HPDE6-E6E7 (cell line): ENCODE measurements around the gene TRIO.
"Not testable (repeated sequence)": the region's sequence is repeated elsewhere in the genome, so short reads cannot be mapped to it uniquely, and the experiment has no call there.

Experiments used
- DNase-seq: peaks from one replicate; pipeline ENCODE4 v3.0.0; 2011; ENCODE audit warnings: missing footprints; ENCODE audit errors: extremely low spot score

TRIO gene

DNA sequence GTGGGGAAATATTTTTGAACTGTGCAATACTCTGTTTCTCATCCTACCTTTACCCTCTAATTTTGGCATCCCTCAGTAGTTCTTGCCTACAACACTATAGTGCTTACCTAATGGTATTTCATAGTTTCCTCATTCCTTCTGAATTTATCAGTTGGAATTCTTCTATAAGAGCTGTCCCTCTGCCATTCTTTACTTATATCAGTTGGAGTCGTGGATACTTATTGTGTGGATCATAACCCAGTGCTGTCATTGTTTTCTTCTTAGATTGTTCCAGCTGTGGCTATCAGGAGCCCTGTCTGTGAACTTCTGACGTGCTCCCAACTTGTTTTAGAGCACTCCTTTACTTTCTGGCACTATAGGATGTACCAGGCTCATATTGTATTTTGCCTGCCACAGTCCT is 292.3 kb downstream of the TRIO start:
- peak; percentile 13 for DNase-seq

DNA sequence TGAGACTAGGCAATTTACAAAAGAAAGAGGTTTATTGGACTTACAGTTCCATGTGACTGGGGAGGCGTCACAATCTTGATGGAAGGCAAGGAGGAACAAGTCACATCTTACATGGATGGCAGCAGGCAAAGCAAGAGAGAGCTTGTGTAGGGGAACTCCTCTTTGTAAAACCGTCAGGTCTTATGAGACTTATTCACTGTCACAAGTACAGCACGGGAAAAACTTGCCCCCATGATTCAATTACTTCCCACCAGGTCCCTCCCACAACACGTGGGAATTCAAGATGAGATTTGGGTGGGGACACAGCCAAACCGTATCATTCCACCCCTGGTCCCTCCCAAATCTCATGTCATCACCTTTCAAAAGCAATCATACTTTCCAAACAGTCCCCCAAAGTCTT is 293.0 kb downstream of the TRIO start:
- not testable (repeated sequence) for DNase-seq

DNA sequence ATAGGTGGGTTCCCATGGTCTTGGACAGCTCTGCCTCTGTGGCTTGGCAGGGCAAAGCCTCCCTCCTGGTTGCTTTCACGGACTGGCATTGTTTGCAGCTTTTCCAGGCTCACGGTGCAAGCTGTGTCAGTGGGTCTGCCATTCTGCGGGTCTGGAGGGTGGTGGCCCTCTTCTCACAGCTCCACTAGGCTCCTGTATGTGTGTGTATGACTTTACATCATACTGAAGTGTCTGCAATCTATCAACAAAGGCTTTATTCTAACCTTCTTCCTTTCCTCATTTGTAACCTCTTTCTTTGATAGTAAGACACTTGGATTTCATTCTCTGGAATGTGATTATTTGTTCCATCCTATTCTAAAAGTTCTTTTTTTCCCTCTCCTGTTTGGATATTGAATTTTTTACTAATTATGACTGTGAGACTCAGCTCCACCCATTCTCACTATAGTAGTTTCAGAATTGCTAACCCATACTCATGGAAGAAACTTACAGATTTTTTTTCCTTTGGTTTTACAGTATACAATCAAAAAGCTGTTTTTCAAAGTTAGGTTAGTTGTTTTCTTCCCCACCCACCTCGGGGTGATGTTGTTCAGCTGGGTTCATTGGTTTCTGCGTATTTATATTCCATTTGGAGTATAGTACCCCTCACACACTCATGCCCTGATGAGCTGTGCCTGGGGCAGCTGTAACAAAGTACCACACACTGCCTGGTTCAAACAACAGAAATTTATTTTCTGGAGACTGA is 293.8 kb downstream of the TRIO start:
- no peak for DNase-seq

DNA sequence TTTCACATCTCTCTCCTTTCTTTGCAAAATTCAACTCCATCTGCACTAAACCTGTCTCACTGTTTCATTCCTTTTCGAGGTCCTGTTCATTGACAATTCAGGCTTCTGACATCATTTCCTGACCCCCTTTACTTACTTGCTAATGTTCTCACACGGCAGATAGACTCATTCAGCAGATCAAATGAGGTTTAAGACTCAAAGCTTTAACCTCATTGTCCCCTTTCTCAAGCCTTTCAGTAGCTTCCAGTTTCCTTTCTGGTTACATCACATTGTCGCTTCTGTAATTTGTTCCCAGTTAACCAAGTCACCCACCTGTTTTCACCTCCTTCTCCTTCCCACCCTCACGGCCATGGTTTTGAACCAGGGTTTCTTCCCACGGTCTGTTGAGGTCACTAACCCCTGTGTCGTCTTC is 295.1 kb downstream of the TRIO start:
- DNase-seq: no peak

DNA sequence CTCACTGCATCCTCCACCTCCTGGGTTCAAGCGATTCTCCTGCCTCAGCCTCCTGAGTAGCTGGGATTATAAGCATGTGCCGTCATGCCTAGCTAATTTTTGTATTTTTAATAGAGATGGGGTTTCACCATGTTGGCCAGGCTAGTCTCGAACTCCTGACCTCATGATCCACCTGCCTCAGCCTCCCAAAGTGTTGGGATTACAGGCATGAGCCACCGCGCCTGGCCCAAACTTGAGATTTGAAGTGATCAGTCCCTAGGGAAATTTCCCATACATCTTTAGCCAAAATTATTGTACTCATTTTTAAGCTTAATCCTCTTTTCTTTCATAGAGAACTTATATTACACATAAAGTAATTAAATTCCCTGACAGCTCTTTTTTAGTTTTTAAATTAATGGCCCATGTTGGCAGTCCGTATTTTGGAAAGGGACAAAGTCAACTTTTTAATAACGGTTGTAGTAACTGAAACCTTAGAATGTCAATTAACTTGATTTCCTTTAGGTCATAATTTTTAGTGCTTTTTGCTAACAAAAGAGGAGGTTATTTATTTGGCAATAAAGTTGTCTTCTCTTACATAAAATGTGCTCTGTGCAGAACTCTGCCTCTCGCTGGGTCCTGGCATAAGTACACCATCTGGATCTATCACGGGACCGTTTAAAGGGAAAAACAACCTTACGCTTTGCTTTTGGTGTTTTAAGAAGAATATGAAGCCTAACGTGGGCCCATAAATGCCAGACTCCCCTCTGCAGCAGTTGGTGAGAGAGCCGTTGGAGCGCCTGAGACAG is 296.1 kb downstream of the TRIO start:
- DNase-seq: no peak

DNA sequence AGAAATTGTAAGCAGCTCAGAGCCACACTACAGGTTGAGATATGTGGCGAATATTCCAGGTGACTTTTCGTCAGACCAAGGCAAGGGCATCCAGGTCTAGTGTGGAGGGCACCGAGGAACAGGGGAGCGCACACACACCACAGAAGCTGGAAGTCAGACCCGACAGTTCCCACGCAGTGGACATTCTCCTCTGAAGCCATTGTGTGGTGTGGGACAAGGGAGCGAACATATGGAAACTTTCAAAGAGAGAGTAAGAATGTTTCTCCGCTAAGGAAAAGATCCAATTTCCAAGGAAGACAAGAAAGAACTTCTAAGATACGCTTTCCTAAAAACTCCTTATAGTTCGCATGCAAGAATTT is 297.1 kb downstream of the TRIO start:
- DNase-seq: no peak

DNA sequence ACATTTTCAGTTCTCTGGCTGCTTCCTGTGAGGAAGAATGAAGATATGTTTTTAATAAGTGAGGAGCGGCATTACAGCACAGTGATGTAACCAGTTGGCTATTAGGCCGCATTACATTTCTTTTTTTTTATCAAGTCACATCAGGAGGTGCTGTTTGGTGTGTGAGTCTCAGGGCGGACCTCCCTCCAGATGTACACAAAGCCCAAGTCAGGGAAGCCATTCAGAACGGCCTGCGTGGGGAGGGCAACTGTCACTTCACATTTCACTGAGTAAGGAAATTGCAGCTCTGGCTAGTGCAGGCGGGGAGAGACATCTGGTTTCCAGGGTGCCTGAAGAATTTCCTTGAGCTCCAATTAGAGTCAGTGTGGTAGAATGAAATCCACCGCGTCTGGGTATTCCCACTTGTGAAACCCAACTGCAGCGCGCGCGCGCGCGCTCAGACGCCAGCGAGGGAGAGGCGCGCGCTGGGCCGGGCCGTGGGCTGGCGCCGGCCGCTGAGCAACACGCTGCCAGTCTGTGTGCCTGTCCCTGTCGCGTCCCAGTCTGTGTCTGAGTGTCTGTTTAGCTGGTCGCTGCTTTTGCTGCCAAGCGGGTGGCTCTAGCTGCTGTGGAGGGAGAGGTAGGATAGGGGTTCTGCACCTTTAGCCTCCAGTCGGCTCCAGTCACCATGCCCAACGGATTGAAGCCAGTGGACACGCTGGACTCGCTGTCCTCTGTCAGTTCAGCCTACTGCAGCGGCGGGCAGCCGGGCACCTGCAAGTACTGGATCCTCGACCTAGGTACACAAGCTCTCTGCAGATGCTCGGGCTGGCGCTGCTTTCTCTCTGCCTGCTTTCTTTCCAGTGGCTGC is 297.7 kb downstream of the TRIO start:
- no peak for DNase-seq

DNA sequence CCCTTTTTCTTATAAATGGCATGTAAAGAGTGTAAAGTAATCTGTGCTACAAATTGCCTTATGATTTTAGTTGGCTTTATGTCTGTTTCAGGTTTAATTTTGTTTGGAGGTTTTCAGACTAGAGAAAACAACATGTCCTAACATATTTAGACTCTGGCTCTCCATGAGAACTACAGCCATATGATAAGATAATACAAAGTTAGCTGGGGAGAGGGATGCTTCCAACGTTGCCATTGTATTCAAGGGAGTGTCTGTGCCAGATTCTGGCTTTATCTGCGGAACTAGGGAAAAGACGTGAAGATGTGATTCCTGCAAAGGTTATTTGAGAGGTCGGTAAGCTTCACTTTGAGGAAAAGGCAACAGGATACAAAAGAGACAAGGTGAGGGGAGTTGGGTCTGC is 298.5 kb downstream of the TRIO start:
- no peak for DNase-seq

DNA sequence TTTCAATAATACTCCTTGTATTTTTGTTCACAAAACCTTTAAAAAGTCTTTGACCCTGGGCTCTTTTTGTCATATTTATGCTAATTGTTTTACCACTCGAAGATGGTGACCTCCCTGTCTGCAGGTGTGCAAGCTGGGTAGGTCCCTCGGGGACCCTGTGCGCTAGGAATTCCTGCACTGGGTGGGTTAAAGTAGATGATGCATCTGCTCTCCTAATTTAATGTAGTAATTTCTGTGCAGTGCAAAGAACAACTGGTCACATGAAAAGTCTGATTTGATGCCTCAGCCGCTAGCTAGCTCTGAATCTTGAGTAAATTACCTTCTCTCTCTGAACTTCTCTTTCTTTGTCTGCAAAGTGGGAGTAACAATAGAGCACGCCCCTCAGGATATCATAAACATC is 299.4 kb downstream of the TRIO start:
- no peak for DNase-seq

DNA sequence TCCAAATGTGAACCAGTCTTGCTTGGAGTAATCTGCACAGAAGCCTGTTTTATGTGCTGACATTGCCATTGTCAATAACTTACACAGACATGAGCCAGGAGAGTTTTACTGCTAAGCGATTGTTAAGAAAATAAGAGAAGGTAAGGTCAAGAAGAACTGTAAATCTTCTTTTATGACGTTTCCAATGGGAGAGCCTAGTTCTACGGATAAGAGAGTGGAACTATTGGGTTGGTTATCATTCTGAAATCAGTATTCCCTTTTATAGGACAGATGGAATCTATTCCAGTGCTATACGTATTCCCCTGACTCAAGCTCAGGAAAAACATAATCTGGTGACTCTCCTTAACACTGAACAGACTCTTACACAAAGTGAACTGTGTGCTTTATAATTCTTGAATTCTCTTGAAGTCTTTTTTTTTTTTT is 300.5 kb downstream of the TRIO start:
- no peak for DNase-seq

DNA sequence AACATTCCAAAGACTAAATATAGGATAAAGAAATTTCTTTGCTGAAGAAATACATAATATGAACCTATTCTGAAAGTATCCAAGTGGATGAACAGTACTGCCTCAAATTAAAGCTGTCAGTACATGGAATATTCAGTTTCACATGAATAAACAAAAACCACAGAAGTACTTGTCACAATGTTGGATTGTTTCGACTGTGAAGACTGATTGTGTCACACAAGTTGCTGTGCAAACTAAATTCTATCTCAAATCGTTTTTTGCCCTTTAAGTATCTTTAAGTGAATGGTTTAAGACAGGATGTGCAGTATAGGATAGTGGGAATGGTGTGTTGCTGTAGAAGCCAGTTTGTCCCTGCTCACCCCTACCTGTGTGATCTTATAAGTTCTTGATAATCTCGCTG is 301.0 kb downstream of the TRIO start:
- no peak for DNase-seq

DNA sequence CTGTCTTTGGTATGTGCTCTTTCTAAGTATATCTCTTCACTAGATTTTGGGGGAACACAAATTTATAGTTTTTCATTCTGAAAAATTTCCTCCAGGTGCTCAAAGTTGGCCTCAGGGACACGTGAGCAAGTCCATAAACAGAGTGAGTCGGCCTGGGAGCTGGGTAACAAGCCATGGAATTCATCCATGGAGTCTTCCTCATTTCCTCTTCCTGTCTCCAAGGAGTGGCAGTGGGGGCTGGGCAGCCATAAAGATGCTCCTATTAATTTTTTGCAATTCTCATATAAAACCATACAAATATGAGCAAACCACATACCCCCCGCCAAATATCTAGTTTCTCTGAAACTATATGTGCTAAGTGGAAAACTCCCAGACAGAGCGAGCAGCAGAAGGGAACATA is 301.9 kb downstream of the TRIO start:
- no peak for DNase-seq

DNA sequence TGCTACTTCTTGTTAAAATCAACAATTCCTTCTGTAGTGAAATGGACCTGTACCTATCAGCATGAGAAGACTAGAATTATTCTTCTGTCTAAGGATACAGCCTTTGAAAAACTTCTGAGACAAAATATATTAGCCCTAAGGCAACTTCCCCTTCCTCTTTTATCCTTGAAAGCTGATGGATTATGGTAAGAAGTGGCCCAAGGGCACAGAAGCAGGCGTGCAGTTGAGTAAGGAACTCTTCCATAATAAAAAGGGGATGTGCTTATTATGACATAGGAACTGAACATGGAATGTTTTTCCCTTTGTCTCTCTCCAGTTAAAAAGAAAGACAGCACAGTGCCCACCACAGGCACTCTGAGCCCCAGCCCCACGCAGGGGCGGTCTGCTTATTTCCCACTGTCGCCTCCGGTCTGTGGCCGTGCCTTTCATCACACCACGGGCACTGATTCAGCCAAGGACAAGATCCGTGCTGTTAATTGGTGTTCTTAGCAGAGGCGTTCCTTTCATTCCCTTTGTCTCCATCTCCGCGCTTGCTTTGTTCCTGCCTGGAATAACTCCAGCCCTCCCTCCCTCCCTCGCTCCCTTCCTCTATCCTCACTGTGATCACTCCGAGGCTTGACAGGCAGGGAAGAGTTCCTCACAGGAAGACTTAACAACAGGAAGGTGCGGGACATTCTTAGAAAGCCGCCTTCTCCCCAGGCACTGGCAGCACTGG is 302.6 kb downstream of the TRIO start:
- DNase-seq: no peak

DNA sequence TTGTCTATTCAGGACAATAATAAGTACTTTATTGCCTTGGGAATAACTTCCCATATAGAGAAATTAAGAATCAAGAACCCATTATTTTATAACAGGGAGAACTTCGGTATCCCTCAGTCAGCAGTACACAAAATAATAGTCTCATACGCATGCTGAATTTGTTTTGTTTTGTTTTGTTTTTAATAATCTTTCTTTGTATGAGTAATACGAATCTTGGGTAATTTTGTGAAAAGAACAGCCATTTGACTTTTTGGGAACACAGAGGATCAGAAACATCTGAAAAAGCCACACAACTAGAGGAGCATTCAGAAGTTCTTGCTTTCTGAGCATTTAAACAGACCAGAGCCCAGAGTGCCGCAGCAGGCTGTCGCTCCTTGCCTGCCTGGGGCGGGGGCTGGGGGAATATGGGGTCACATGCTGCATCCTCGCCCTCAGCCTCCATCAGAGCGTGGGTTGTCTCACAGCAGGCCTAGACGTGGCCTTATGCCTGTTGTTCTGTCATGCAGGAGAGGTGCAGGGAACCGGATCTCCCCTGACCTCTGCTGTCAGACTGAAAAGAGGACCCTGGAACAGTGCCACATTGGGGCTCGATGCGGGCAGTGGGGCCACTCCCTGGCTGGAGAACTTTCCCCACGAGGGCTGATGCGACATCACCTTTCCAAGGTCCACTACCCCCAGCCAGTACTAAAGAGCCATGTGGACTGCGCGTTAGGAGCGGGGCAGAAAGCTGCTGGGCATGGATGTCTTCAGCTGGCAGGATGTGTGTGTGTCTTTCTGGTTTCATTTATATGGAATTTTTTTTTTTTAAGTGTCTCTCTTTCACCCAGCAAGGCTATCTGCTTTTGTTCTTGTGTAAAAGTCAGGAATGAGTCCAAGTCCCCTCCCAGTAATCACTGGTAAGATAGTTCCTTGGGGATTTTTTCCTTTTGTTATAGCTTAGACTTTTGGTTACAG is 305.1 kb downstream of the TRIO start:
- DNase-seq: no peak

DNA sequence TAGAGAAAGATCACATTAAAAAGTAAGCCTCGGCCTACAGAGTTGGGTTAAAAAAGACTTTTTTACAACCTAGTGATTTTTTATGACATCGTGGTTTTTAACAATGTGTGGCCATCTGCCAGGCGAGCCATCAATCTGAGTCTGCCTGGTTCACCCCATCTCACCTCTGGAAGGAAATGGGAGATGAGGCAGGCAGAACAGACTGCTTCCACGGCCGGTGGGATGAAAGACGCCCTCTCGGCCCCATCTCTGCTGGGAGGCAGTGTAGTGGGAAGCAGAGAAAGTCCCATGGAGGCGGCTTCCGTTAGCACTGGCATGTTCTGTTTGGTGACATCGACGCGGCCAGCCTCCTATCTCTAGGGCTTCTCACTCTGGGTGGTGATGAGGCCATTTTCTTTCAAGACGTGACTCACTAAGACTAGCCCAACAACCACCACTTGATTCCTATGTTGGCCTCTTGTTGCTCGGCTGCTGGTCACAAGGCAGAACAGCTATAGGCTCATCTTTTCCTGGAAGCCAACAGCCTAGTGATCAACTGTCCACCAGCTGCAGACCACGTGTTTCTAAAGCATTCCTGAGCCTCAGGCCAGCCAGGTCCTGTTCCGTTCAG is 306.0 kb downstream of the TRIO start:
- no peak for DNase-seq

DNA sequence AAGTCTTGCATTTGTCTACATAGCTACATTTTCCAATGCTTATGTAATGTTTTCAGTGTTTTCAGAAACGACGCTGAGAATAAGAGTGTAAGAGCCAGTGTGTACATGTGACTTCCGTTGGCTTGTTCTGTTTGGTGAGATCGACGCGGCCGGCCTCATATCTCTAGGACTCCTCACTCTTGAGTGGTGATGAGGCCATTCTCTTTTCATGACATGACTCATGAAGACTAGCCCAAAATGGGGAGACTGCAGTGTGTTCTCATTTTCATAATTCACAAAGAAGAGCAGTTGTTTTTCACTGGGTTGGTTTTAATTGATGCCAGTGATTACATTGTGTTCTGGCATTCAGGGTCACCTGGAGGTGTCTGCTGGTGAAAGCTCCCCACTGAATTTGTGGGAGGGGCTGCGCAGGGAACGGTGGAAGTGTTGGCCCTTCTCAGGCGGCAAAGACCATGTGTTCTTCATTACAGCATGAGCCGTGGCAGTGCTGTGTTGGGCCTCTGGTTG is 306.9 kb downstream of the TRIO start:
- no peak for DNase-seq

DNA sequence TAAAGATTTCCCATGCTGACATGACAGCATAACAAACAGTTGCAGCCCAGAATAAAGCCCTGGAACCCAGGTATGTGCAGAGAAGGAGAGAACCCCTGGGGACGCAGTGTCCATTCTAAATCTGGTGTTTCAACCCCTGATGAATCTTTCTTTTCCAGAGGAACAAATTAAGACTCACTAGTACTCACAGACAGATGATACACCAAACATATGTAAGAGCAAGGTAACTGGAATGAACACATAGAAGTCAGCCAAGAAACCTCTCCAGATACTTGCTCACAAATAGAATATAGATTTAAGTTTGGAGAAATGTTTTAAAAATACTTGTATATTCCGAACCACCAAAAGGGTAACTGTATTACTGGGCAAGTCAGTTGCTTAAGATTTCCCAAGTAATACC is 307.6 kb downstream of the TRIO start:
- no peak for DNase-seq

DNA sequence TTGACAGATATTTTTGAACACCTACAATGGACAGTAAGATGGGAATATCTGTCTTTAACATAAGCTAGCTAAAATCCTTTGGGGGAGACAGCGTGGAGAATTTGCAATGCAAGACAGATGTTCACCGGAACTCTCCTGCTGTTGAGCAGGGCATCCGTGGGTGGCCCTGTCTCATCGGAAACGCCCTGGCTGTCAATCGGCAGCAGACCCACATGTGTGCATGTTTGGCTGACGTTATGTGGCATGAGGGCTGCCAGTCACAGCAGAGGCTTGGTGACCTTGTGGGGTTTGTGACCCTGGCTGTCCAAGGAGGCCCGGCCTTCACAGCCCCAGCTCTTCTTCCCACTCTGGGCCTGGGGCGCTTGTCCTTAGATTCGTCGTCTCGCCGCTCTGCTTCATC is 308.7 kb downstream of the TRIO start:
- no peak for DNase-seq

DNA sequence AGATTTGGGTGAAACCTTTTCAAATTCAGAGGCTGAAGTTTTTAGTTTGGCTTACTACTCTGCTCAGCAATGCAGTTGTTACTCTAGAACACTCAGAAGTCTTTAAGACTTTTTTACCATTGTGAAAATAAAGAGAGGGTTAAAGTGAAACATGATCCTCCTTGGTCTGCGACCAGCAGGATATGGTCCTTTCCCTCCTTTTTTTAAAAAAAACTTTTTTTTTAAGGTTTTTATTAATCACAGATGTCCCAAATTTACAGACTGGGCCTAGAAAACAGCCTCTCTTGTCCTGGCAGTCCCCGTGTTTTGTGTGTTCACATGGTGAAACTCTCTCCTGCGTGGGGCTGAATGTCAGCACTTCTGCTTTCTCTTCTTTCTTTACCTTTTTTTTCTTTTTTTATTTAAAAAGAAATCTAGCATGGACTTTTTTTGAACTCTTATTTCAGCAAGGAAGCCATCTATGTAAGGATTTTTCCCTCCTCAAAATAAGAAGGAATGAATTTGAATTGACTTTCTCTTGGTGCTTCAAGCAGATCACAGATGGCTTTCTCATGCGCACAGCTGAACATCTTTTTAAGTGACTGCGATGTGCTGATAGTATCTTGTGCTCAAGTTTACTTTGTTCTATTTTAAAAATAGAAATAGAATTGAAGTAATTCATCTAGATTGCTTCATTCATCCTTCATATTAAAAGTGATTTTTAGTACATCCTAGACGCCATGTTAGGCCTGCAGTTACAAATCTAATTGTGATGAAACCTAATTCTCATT is 309.7 kb downstream of the TRIO start:
- no peak for DNase-seq
